Measurements from ENCODE around the gene ARSD.
A peak's percentile ranks its signal among the peaks of the same experiment; 100 is the strongest.

ARSD gene

DNA sequence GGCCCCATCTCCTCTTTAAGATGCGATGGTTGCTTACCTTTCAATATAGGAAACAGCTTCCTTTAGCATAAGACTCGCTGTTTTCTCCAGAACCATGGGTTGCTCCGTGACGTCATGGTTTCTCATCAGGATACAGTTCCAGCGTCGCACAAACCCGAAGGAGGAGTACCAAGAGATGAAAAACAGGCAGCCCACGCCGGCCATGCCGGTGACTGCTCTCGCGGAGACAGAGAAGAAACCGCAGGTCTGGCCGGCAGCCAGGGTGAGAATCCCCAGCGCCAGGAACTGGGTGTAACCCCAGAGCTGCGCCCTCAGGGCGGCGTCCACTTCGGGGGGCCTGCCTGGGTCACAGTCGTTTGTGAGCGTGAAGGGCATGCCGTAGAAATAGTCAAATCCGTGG is 11.4 kb downstream of the ARSD start:
- no peak overlapping the region for H3K9ac ChIP-seq (ENCODE audit: low read depth in 1 of 2, low read length in 2 of 2)
- H3K4me1 ChIP-seq (ENCODE audit: control insufficient read depth in 1 of 2, insufficient read depth in 2 of 2, low read length in 2 of 2): no peaks in the 10 kb centered on the region
- H3K4me3 ChIP-seq (ENCODE audit: low read depth in 1 of 2, low read length in 2 of 2): no peak overlapping the region

DNA sequence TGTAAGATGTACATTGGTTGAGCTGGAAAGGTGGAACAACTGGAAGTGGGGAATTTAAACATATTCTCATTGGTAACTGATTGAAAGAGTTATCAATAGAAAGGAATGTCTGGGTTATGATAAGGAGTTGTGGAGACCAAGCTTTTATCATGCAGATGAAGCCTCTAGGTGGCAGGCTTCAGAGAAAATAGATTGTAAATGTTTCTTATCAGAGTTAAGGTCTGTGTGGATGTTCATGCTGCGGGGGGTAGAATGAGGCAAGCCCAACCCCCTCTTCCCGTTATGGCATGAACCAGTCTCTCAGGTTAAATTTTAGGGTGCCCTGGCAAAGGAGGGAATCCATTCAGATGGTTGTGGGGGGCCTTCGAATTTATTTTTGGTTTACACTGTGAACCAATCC is 16.0 kb downstream of the ARSD start:
- H3K9ac ChIP-seq (ENCODE audit: low read depth in 1 of 2, low read length in 2 of 2): no peak overlapping the region
- H3K27ac ChIP-seq (ENCODE audit: low read depth, low read length): no peak overlapping the region
- peaks cover 0 to 6% of the 10 kb centered on the region in 2 donors for H3K36me3 ChIP-seq (ENCODE audit: control insufficient read depth in 1 of 2, insufficient read depth in 2 of 2, low read length in 2 of 2)
- H3K4me1 ChIP-seq (ENCODE audit: control insufficient read depth in 1 of 2, insufficient read depth in 2 of 2, low read length in 2 of 2): no peaks in the 10 kb centered on the region
- no peaks in the 10 kb centered on the region for H3K9me3 ChIP-seq (ENCODE audit: control insufficient read depth in 1 of 2, low read length in 2 of 2)
- no peak overlapping the region for H3K4me3 ChIP-seq (ENCODE audit: low read depth in 1 of 2, low read length in 2 of 2)
- no peaks in the 10 kb centered on the region for H3K27me3 ChIP-seq (ENCODE audit: control insufficient read depth in 1 of 2, insufficient read depth in 2 of 2, low read length in 2 of 2)

More for the DNA sequence above, 11.4 kb downstream of the ARSD start:
- Histone ChIP-seq H3K27ac (ENCODE audit: low read depth, low read length) (no peak overlapping the region), H3K27me3 (ENCODE audit: control insufficient read depth in 1 of 2, insufficient read depth in 2 of 2, low read length in 2 of 2) (no peaks in the 10 kb centered on the region), H3K36me3 (ENCODE audit: control insufficient read depth in 1 of 2, insufficient read depth in 2 of 2, low read length in 2 of 2) (peaks cover 5 to 16% of the 10 kb centered on the region in 2 donors), H3K9me3 (ENCODE audit: control insufficient read depth in 1 of 2, low read length in 2 of 2) (no peaks in the 10 kb centered on the region)

GRCh38 chrX:2910109-2910508 is 19.0 kb downstream of the ARSD start:
- no peaks in the 10 kb centered on the region for H3K27me3 ChIP-seq (ENCODE audit: control insufficient read depth in 1 of 2, insufficient read depth in 2 of 2, low read length in 2 of 2)
- H3K4me1 ChIP-seq (ENCODE audit: control insufficient read depth in 1 of 2, insufficient read depth in 2 of 2, low read length in 2 of 2): no peaks in the 10 kb centered on the region
- H3K27ac ChIP-seq (ENCODE audit: low read depth, low read length): no peak overlapping the region
- H3K4me3 ChIP-seq (ENCODE audit: low read depth in 1 of 2, low read length in 2 of 2): no peak overlapping the region
- no peak overlapping the region for H3K9ac ChIP-seq (ENCODE audit: low read depth in 1 of 2, low read length in 2 of 2)
- H3K9me3 ChIP-seq (ENCODE audit: control insufficient read depth in 1 of 2, low read length in 2 of 2): no peaks in the 10 kb centered on the region
- H3K36me3 ChIP-seq (ENCODE audit: control insufficient read depth in 1 of 2, insufficient read depth in 2 of 2, low read length in 2 of 2): peaks cover 0 to 10% of the 10 kb centered on the region in 2 donors

GRCh38 chrX:2908125-2908685 is 20.9 kb downstream of the ARSD start:
- Histone ChIP-seq H3K27ac (ENCODE audit: low read depth, low read length) (no peak overlapping the region), H3K9me3 (ENCODE audit: control insufficient read depth in 1 of 2, low read length in 2 of 2) (no peaks in the 10 kb centered on the region), H3K4me3 (ENCODE audit: low read depth in 1 of 2, low read length in 2 of 2) (no peak overlapping the region), H3K36me3 (ENCODE audit: control insufficient read depth in 1 of 2, insufficient read depth in 2 of 2, low read length in 2 of 2) (peaks cover 0 to 10% of the 10 kb centered on the region in 2 donors), H3K27me3 (ENCODE audit: control insufficient read depth in 1 of 2, insufficient read depth in 2 of 2, low read length in 2 of 2) (no peaks in the 10 kb centered on the region), H3K4me1 (ENCODE audit: control insufficient read depth in 1 of 2, insufficient read depth in 2 of 2, low read length in 2 of 2) (no peaks in the 10 kb centered on the region), H3K9ac (ENCODE audit: low read depth in 1 of 2, low read length in 2 of 2) (no peak overlapping the region)

- Histone ChIP-seq H3K27me3 (ENCODE audit: control insufficient read depth in 1 of 2, insufficient read depth in 2 of 2, low read length in 2 of 2) (no peaks in the 10 kb centered on the region), H3K36me3 (ENCODE audit: control insufficient read depth in 1 of 2, insufficient read depth in 2 of 2, low read length in 2 of 2) (peaks cover 0 to 10% of the 10 kb centered on the region in 2 donors), H3K4me1 (ENCODE audit: control insufficient read depth in 1 of 2, insufficient read depth in 2 of 2, low read length in 2 of 2) (no peaks in the 10 kb centered on the region), H3K27ac (ENCODE audit: low read depth, low read length) (no peak overlapping the region), H3K9ac (ENCODE audit: low read depth in 1 of 2, low read length in 2 of 2) (no peak overlapping the region), H3K9me3 (ENCODE audit: control insufficient read depth in 1 of 2, low read length in 2 of 2) (no peaks in the 10 kb centered on the region), H3K4me3 (ENCODE audit: low read depth in 1 of 2, low read length in 2 of 2) (no peak overlapping the region)
These were observed 21.8 kb downstream of the ARSD start for GRCh38 chrX:2907295-2907694.

DNA sequence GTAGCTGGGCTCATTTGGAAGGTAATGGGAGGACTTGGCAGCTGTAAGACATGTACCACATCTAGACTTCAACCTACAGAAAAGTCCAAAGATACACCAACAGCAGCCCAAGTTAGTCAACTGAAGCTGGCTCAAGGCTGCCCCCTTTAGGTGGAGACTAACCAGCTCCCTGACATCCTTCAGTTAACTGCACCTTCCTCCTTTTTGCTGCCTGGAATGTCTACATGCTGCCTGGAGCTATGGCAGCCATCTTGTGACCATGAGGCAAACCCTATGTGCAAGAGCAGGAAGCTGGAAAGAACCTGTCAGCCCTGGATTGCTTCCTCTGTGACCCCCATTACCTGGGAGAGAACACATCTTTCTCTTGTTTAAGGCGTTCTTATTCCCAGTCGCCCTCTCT is 25.8 kb downstream of the ARSD start:
- Histone ChIP-seq H3K27me3 (ENCODE audit: control insufficient read depth in 1 of 2, insufficient read depth in 2 of 2, low read length in 2 of 2) (no peaks in the 10 kb centered on the region), H3K27ac (ENCODE audit: low read depth, low read length) (no peak overlapping the region), H3K4me3 (ENCODE audit: low read depth in 1 of 2, low read length in 2 of 2) (no peak overlapping the region), H3K9me3 (ENCODE audit: control insufficient read depth in 1 of 2, low read length in 2 of 2) (no peaks in the 10 kb centered on the region), H3K36me3 (ENCODE audit: control insufficient read depth in 1 of 2, insufficient read depth in 2 of 2, low read length in 2 of 2) (peaks cover 0 to 6% of the 10 kb centered on the region in 2 donors), H3K9ac (ENCODE audit: low read depth in 1 of 2, low read length in 2 of 2) (no peak overlapping the region), H3K4me1 (ENCODE audit: control insufficient read depth in 1 of 2, insufficient read depth in 2 of 2, low read length in 2 of 2) (no peaks in the 10 kb centered on the region)

GRCh38 chrX:2902841-2903240 is 26.3 kb downstream of the ARSD start:
- H3K36me3 ChIP-seq (ENCODE audit: control insufficient read depth in 1 of 2, insufficient read depth in 2 of 2, low read length in 2 of 2): peaks cover 0 to 6% of the 10 kb centered on the region in 2 donors
- H3K27ac ChIP-seq (ENCODE audit: low read depth, low read length): no peak overlapping the region
- no peak overlapping the region for H3K9ac ChIP-seq (ENCODE audit: low read depth in 1 of 2, low read length in 2 of 2)
- no peaks in the 10 kb centered on the region for H3K4me1 ChIP-seq (ENCODE audit: control insufficient read depth in 1 of 2, insufficient read depth in 2 of 2, low read length in 2 of 2)
- H3K9me3 ChIP-seq (ENCODE audit: control insufficient read depth in 1 of 2, low read length in 2 of 2): no peaks in the 10 kb centered on the region
- H3K27me3 ChIP-seq (ENCODE audit: control insufficient read depth in 1 of 2, insufficient read depth in 2 of 2, low read length in 2 of 2): no peaks in the 10 kb centered on the region
- no peak overlapping the region for H3K4me3 ChIP-seq (ENCODE audit: low read depth in 1 of 2, low read length in 2 of 2)

DNA sequence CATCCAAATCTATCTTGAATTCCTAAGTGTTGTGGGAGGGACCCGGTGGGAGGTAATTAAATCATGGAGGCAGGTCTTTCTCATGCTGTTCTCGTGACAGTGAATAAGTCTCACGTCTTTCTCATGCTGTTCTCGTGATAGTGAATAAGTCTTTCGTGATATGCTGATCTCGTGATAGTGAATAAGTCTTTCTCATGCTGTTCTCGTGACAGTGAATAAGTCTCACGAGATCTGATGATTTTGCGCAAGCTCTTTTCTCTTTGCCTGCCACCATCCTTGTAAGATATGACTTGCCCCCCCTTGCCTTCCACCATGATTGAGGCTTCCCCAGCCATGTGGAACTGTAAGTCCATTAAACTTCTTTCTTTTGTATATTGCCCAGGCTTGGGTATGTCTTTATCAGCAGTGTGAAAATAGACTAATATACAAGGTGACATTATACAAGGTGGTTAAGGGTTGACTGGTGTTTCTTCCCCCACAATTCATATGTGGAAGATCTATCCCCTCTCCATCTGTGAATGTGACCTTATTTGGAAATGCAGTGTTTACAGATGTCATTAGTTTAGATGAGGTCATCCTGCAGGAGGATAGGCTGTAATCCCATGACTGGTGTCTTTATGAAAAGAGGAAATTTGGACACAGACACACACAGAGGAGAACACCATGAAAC is 27.6 kb downstream of the ARSD start:
- H3K27me3 ChIP-seq (ENCODE audit: control insufficient read depth in 1 of 2, insufficient read depth in 2 of 2, low read length in 2 of 2): no peaks in the 10 kb centered on the region
- H3K36me3 ChIP-seq (ENCODE audit: control insufficient read depth in 1 of 2, insufficient read depth in 2 of 2, low read length in 2 of 2): no peaks in the 10 kb centered on the region
- no peaks in the 10 kb centered on the region for H3K4me1 ChIP-seq (ENCODE audit: control insufficient read depth in 1 of 2, insufficient read depth in 2 of 2, low read length in 2 of 2)
- H3K4me3 ChIP-seq (ENCODE audit: low read depth in 1 of 2, low read length in 2 of 2): no peak overlapping the region
- no peaks in the 10 kb centered on the region for H3K9me3 ChIP-seq (ENCODE audit: control insufficient read depth in 1 of 2, low read length in 2 of 2)
- no peak overlapping the region for H3K9ac ChIP-seq (ENCODE audit: low read depth in 1 of 2, low read length in 2 of 2)
- no peak overlapping the region for H3K27ac ChIP-seq (ENCODE audit: low read depth, low read length)

DNA sequence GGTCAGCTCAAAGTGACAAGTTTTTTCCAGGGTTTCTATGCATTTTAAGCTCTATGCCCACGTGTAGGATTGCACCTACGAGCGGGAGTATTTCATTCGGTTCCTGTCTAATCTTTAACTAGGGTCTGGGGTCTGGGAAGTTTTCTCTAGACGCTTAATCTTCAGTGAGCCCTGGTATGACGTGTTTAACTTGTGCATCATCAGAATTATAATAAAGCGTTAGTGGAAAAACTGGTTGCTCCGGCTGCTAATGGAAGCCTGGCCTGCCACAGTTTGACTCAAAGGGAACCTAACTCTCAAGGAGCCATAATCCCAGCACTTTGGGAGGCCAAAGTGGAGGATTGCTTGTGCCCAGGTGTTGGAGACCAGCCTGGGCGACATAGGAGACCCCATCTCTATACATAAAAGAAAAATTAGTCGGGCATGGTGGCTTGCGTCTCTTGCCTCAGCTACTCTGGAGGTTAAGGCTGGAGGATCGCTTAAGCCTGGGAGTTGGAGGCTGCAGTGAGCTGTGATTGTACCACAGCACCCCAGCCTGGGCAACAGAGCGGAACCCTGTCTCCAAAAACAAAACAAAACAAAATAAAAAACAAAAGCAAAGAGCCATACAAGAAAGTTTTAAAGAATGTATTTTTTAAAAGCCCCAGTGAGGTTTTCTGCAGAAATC is 30.2 kb downstream of the ARSD start:
- peaks cover 7 to 10% of the 10 kb centered on the region in 2 donors for H3K4me1 ChIP-seq (ENCODE audit: control insufficient read depth in 1 of 2, insufficient read depth in 2 of 2, low read length in 2 of 2)

More for the DNA sequence above, 30.2 kb downstream of the ARSD start:
- H3K27me3 ChIP-seq (ENCODE audit: control insufficient read depth in 1 of 2, insufficient read depth in 2 of 2, low read length in 2 of 2): no peaks in the 10 kb centered on the region
- no peaks in the 10 kb centered on the region for H3K9me3 ChIP-seq (ENCODE audit: control insufficient read depth in 1 of 2, low read length in 2 of 2)
- peak overlapping the region in 1 of 2 donors; percentile 33 for H3K9ac ChIP-seq (ENCODE audit: low read depth in 1 of 2, low read length in 2 of 2)
- no peaks in the 10 kb centered on the region for H3K36me3 ChIP-seq (ENCODE audit: control insufficient read depth in 1 of 2, insufficient read depth in 2 of 2, low read length in 2 of 2)
- peak overlapping the region; percentile 50 for H3K27ac ChIP-seq (ENCODE audit: low read depth, low read length)
- peak overlapping the region; percentile 28 to 46 for H3K4me3 ChIP-seq (ENCODE audit: low read depth in 1 of 2, low read length in 2 of 2)
